ENCODE measurements around the gene DOLPP1. TPM values are rescaled to one million over a fixed set of nuclear protein-coding genes. Genes with fewer than 3 reads are reported as not detected.
A peak's percentile ranks its signal among the peaks of the same experiment; 100 is the strongest.

DOLPP1 gene
- total and polyA plus RNA-seq, 7 donors: 2.1 to 5.2 (median 4.2) TPM

GRCh38 chr9:129139993-129140396, 59.1 kb downstream of the DOLPP1 start:
- Histone ChIP-seq H3K27me3 (ENCODE audit: insufficient read depth in 3 of 3, low read length in 2 of 3) (no peaks in the 10 kb centered on the region), H3K4me3 (peak overlapping the region; percentile 67), H3K36me3 (ENCODE audit: insufficient read depth in 1 of 2, low read depth in 1 of 2) (peaks cover 0 to 49% of the 10 kb centered on the region in 2 donors), H3K27ac (peak overlapping the region; percentile 98), H3K4me1 (peaks cover 58% of the 10 kb centered on the region), H3K9me3 (no peaks in the 10 kb centered on the region)
- WGBS, 3 donors: 0 to 1% (median 0%) methylated on average over 11 of the region's 11 CpGs
- ATAC-seq (peak; percentile 83 to 85 (median 85)), DNase-seq (peak; percentile 95)
- TF ChIP-seq, protein P1, sequence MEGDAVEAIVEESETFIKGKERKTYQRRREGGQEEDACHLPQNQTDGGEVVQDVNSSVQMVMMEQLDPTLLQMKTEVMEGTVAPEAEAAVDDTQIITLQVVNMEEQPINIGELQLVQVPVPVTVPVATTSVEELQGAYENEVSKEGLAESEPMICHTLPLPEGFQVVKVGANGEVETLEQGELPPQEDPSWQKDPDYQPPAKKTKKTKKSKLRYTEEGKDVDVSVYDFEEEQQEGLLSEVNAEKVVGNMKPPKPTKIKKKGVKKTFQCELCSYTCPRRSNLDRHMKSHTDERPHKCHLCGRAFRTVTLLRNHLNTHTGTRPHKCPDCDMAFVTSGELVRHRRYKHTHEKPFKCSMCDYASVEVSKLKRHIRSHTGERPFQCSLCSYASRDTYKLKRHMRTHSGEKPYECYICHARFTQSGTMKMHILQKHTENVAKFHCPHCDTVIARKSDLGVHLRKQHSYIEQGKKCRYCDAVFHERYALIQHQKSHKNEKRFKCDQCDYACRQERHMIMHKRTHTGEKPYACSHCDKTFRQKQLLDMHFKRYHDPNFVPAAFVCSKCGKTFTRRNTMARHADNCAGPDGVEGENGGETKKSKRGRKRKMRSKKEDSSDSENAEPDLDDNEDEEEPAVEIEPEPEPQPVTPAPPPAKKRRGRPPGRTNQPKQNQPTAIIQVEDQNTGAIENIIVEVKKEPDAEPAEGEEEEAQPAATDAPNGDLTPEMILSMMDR (IDR thresholded peaks at IDR 0.05): no peak
- intact Hi-C loops (cut with DNase I): loop anchor here (2.0 to 10.0 kb wide), 6 partner anchors 35 to 645 kb away; no protein-coding TSS in a partner anchor

Other genes starting within 250 kb of the DOLPP1 start
- 1 to 10 TPM; 6.4 to 8.9 (median 7.1) TPM for gene KYAT1, start 199.2 kb upstream of the DOLPP1 start, total RNA-seq
- gene KYAT1, start 199.2 kb upstream of the DOLPP1 start, polyA plus RNA-seq: 10 to 100 TPM in 1 of 3 donors, 1 to 10 TPM in 2; 7.2 to 12.0 (median 7.9) TPM
- gene LRRC8A, start 199.0 kb upstream of the DOLPP1 start, total RNA-seq: 10 to 100 TPM; 12.2 to 22.4 (median 18.3) TPM
- gene LRRC8A, start 199.0 kb upstream of the DOLPP1 start, polyA plus RNA-seq: 10 to 100 TPM; 11.6 to 71.5 (median 16.4) TPM
- 10 to 100 TPM; 11.0 to 36.6 (median 29.9) TPM for gene PHYHD1, start 160.1 kb upstream of the DOLPP1 start, total RNA-seq
- gene PHYHD1, start 160.1 kb upstream of the DOLPP1 start, polyA plus RNA-seq: 10 to 100 TPM; 16.7 to 45.0 (median 20.0) TPM
- 1 to 10 TPM; 4.5 to 9.0 (median 6.5) TPM for gene DOLK, start 133.5 kb upstream of the DOLPP1 start, total RNA-seq
- gene DOLK, start 133.5 kb upstream of the DOLPP1 start, polyA plus RNA-seq: 10 to 100 TPM in 2 of 3 donors, 1 to 10 TPM in 1; 6.2 to 14.0 (median 12.2) TPM
- gene NUP188, start 133.4 kb upstream of the DOLPP1 start, total RNA-seq: 10 to 100 TPM; 17.2 to 25.9 (median 25.4) TPM
- 10 to 100 TPM in 2 of 3 donors, 1 to 10 TPM in 1; 9.8 to 28.1 (median 18.6) TPM for gene NUP188, start 133.4 kb upstream of the DOLPP1 start, polyA plus RNA-seq
- gene SH3GLB2, start 52.8 kb upstream of the DOLPP1 start, total RNA-seq: 10 to 100 TPM; 33.8 to 56.8 (median 45.1) TPM
- 10 to 100 TPM; 22.2 to 33.5 (median 28.0) TPM for gene SH3GLB2, start 52.8 kb upstream of the DOLPP1 start, polyA plus RNA-seq
- 10 to 100 TPM in 3 of 4 donors, 1 to 10 TPM in 1; 8.4 to 17.8 (median 14.8) TPM for gene MIGA2, start 44.5 kb upstream of the DOLPP1 start, total RNA-seq
- 10 to 100 TPM; 12.7 to 18.1 (median 13.7) TPM for gene MIGA2, start 44.5 kb upstream of the DOLPP1 start, polyA plus RNA-seq
- 100 to 1,000 TPM; 123 to 229 (median 164) TPM for gene CRAT, start 29.7 kb downstream of the DOLPP1 start, total RNA-seq
- 100 to 1,000 TPM in 2 of 3 donors, 10 to 100 TPM in 1; 88.7 to 106 (median 100) TPM for gene CRAT, start 29.7 kb downstream of the DOLPP1 start, polyA plus RNA-seq
- gene PTPA, start 30.3 kb downstream of the DOLPP1 start, total RNA-seq: 100 to 1,000 TPM in 2 of 4 donors, 10 to 100 TPM in 2; 95.1 to 110 (median 102) TPM
- 100 to 1,000 TPM in 1 of 3 donors, 10 to 100 TPM in 2; 54.1 to 109 (median 83.1) TPM for gene PTPA, start 30.3 kb downstream of the DOLPP1 start, polyA plus RNA-seq
- 1 to 10 TPM; 1.7 to 4.5 (median 3.4) TPM for gene IER5L, start 97.2 kb downstream of the DOLPP1 start, total RNA-seq
- 1 to 10 TPM; 1.4 to 8.3 (median 3.0) TPM for gene IER5L, start 97.2 kb downstream of the DOLPP1 start, polyA plus RNA-seq

All from psoas muscle (tissue), 8 donors.